SU-DHL-6 (cell line): ENCODE data around the gene IAPP.

Experiments
- H2AFZ ChIP-seq: fragments of 200-600 bp; sonication (generic); 2 replicates; pipeline ENCODE4 v1.6.1; 2014; ENCODE audit warnings: low read depth, mild to moderate bottlenecking, moderate library complexity, mixed read lengths, antibody characterized with exemption, low read length; ENCODE audit not compliant: severe bottlenecking
- H3F3A ChIP-seq: fragments of 200-600 bp; shearing (Covaris generic); 2 replicates; pipeline ENCODE4 v1.6.0; 2016; ENCODE audit warnings: antibody characterized with exemption, mild to moderate bottlenecking; ENCODE audit not compliant: insufficient read depth
- H3K27ac ChIP-seq: fragments of 200-600 bp; sonication (generic); 2 replicates; pipeline ENCODE4 v1.5.1; 2016; ENCODE audit warnings: low read depth, mild to moderate bottlenecking, low read length, moderate library complexity, mixed read lengths
- H3K27me3 ChIP-seq: fragments of 200-600 bp; sonication (generic), shearing (Covaris generic); 2 replicates; pipeline ENCODE4 v1.6.0; 2014; ENCODE audit warnings: mild to moderate bottlenecking, low read length
- H3K36me3 ChIP-seq: fragments of 200-600 bp; sonication (generic); 2 replicates; pipeline ENCODE4 v1.6.1; 2014; ENCODE audit warnings: mild to moderate bottlenecking, low read length, mixed read lengths
- H3K4me2 ChIP-seq: fragments of 300-600, 200-600 bp; shearing (Covaris generic), sonication (generic); 2 replicates; pipeline ENCODE4 v1.6.0; 2014; ENCODE audit warnings: low read length, low read depth, mild to moderate bottlenecking; ENCODE audit not compliant: poor library complexity, severe bottlenecking
- H3K4me3 ChIP-seq: fragments of 200-600 bp; sonication (generic); 2 replicates; pipeline ENCODE4 v1.5.1; 2014; ENCODE audit warnings: antibody characterized with exemption, low read length, mild to moderate bottlenecking, mixed read lengths; ENCODE audit not compliant: insufficient read depth, poor library complexity, severe bottlenecking
- H3K79me2 ChIP-seq: fragments of 200-600 bp; sonication (generic); 2 replicates; pipeline ENCODE4 v1.6.1; 2014; ENCODE audit warnings: mild to moderate bottlenecking, low read length, moderate library complexity; ENCODE audit not compliant: insufficient read depth
- H3K9ac ChIP-seq: fragments of 200-600 bp; sonication (generic); 2 replicates; pipeline ENCODE4 v1.7.0; 2014; ENCODE audit warnings: mild to moderate bottlenecking, low read length
- H3K9me2 ChIP-seq: fragments of 200-600 bp; sonication (generic); replicated peaks from 2 replicates; pipeline ENCODE4 v1.6.1; 2014; ENCODE audit warnings: low read length; ENCODE audit not compliant: insufficient read depth
- H3K9me3 ChIP-seq: fragments of 200-600 bp; sonication (generic); 2 replicates; pipeline ENCODE4 v1.6.1; 2014; ENCODE audit warnings: low read length, mixed read lengths; ENCODE audit not compliant: insufficient read depth
- H4K20me1 ChIP-seq: fragments of 200-600 bp; sonication (generic); 2 replicates; pipeline ENCODE4 v1.6.1; 2014; ENCODE audit warnings: low read depth, mild to moderate bottlenecking, antibody characterized with exemption, low read length, moderate library complexity, mixed read lengths
- EZH2phosphoT487 ChIP-seq: fragments of 200-600 bp; sonication (generic), shearing (Covaris generic); conservative IDR thresholded peaks from 2 replicates; pipeline ENCODE4 v1.6.1; 2018; ENCODE audit warnings: mild to moderate bottlenecking, antibody characterized with exemption, low read length, moderate library complexity, mixed read lengths
- TF ChIP-seq, protein P1 (sequence below): fragments of 200-600 bp; sonication (generic); IDR thresholded peaks from one replicate; pipeline ENCODE4 v1.5.1; 2017; ENCODE audit warnings: antibody characterized with exemption, mild to moderate bottlenecking, low read length, moderate library complexity; ENCODE audit not compliant: insufficient read depth, poor library complexity, severe bottlenecking

The IAPP gene

DNA sequence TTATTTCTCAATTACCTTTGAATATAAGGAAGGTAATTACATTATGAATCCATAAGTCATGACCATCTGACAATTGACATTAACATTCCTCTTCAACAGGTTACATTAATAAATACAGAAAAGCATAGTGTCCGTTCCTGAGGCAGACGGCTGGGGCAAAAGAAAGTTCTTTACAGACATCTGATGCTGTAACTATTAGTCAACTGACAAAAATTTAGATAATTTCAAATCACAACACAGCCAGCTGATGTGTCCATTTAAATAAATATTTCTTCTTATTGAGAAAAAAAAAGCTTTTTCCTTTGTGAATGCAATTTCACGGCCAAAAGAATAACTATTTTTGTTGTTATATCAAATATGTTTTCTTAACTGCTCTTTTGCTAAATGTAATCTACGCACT, 55.5 kb downstream of the IAPP start:
- H4K20me1 ChIP-seq = no peaks in the 10 kb centered on the region

More for the DNA sequence above, 55.5 kb downstream of the IAPP start:
- no peak overlapping the region for H2AFZ ChIP-seq
- TF ChIP-seq, protein P1, sequence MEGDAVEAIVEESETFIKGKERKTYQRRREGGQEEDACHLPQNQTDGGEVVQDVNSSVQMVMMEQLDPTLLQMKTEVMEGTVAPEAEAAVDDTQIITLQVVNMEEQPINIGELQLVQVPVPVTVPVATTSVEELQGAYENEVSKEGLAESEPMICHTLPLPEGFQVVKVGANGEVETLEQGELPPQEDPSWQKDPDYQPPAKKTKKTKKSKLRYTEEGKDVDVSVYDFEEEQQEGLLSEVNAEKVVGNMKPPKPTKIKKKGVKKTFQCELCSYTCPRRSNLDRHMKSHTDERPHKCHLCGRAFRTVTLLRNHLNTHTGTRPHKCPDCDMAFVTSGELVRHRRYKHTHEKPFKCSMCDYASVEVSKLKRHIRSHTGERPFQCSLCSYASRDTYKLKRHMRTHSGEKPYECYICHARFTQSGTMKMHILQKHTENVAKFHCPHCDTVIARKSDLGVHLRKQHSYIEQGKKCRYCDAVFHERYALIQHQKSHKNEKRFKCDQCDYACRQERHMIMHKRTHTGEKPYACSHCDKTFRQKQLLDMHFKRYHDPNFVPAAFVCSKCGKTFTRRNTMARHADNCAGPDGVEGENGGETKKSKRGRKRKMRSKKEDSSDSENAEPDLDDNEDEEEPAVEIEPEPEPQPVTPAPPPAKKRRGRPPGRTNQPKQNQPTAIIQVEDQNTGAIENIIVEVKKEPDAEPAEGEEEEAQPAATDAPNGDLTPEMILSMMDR = no peak
- TF ChIP-seq EZH2phosphoT487 = no peak
- no peaks in the 10 kb centered on the region for H3K27me3 ChIP-seq
- H3K27ac ChIP-seq = no peak overlapping the region
- no peaks in the 10 kb centered on the region for H3F3A ChIP-seq
- H3K4me3 ChIP-seq = no peak overlapping the region
- H3K9me3 ChIP-seq = no peaks in the 10 kb centered on the region
- H3K36me3 ChIP-seq = no peaks in the 10 kb centered on the region; the same call in 1 of the 2 replicates
- H3K4me2 ChIP-seq = no peak overlapping the region
- H3K9me2 ChIP-seq = no peaks in the 10 kb centered on the region
- H3K79me2 ChIP-seq = no peaks in the 10 kb centered on the region
- no peak overlapping the region for H3K9ac ChIP-seq
